Hepatocyte (in vitro differentiated cells): Measurements from ENCODE around the gene PACS1.

ENCODE experiments used
- EZH2 ChIP-seq: fragments of 200-600 bp; sonication (generic); IDR thresholded peaks from 2 replicates; pipeline ENCODE4 v1.6.1; 2016; ENCODE audit warnings: antibody characterized with exemption, mild to moderate bottlenecking, borderline replicate concordance
- EZH2phosphoT487 ChIP-seq: fragments of 200-600 bp; sonication (generic); IDR thresholded peaks from one replicate; pipeline ENCODE4 v1.6.1; 2018; ENCODE audit warnings: antibody characterized with exemption, mild to moderate bottlenecking, low read depth, moderate library complexity; ENCODE audit not compliant: unreplicated experiment, severe bottlenecking
- TF ChIP-seq, protein P1 (sequence below): fragments of 200-600 bp; sonication (generic); IDR thresholded peaks from 2 replicates; pipeline ENCODE4 v1.5.1; 2016; ENCODE audit warnings: antibody characterized with exemption, mild to moderate bottlenecking; ENCODE audit not compliant: poor library complexity

DNA sequence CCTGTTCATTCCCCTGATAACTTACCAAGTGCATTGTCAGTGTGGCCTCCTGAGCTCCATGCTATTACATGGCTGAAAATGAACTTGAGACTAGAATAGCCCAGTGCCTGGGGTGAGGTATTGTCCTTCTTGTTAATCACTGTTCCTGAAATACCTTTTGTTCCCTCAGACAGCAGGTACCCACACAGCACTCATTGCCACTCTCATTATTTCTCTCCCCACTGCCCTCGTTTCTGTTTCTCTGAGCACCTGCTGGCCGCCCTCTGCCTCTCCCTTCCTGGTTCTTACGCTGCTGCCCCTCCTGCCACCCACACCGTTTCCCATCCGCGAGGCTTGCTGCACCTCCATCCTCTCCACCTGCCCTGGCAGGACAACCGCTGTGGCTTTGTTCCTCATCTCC lies 161.5 kb downstream of the PACS1 start:
- TF ChIP-seq, protein P1, sequence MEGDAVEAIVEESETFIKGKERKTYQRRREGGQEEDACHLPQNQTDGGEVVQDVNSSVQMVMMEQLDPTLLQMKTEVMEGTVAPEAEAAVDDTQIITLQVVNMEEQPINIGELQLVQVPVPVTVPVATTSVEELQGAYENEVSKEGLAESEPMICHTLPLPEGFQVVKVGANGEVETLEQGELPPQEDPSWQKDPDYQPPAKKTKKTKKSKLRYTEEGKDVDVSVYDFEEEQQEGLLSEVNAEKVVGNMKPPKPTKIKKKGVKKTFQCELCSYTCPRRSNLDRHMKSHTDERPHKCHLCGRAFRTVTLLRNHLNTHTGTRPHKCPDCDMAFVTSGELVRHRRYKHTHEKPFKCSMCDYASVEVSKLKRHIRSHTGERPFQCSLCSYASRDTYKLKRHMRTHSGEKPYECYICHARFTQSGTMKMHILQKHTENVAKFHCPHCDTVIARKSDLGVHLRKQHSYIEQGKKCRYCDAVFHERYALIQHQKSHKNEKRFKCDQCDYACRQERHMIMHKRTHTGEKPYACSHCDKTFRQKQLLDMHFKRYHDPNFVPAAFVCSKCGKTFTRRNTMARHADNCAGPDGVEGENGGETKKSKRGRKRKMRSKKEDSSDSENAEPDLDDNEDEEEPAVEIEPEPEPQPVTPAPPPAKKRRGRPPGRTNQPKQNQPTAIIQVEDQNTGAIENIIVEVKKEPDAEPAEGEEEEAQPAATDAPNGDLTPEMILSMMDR, result no peak
- TF ChIP-seq EZH2, result no peak
- TF ChIP-seq EZH2phosphoT487, result no peak
